ENCODE measurements around the gene TLDC2. TPM values are rescaled to one million over a fixed set of nuclear protein-coding genes. Genes with fewer than 3 reads are reported as not detected.

The TLDC2 gene
- total RNA-seq, 3 donors from 2014 or later = 11.6 to 35.0 (median 30.0) TPM

DNA sequence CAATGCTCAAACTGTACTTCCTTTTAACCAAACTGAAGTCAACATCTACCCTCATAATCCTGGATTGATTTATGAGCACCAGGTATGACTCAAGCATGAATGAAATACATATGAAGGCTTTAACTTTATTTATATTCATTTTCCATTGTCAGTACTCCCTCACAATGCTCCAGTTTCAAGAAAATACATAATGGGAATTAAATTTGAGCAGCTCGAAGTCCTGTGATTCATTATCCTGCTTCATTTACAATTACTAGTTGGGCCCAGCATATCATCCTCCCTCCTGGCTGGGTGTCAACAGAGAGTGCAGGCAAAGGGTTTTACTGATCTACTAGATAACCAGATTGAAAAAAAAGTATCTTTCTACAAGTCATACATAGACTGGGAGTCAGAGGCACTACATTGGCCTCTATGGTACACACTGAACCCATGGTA is 65.5 kb downstream of the TLDC2 start:
- Histone ChIP-seq H3K4me3 (no peak overlapping the region), H3K36me3 (ENCODE audit: low read depth) (no peaks in the 10 kb centered on the region), H3K4me1 (ENCODE audit: low read depth) (peaks cover 17% of the 10 kb centered on the region), H3K9me3 (no peaks in the 10 kb centered on the region)
- DNase-seq (no peak), ATAC-seq (peak; percentile 69)
- TF ChIP-seq, protein P1, sequence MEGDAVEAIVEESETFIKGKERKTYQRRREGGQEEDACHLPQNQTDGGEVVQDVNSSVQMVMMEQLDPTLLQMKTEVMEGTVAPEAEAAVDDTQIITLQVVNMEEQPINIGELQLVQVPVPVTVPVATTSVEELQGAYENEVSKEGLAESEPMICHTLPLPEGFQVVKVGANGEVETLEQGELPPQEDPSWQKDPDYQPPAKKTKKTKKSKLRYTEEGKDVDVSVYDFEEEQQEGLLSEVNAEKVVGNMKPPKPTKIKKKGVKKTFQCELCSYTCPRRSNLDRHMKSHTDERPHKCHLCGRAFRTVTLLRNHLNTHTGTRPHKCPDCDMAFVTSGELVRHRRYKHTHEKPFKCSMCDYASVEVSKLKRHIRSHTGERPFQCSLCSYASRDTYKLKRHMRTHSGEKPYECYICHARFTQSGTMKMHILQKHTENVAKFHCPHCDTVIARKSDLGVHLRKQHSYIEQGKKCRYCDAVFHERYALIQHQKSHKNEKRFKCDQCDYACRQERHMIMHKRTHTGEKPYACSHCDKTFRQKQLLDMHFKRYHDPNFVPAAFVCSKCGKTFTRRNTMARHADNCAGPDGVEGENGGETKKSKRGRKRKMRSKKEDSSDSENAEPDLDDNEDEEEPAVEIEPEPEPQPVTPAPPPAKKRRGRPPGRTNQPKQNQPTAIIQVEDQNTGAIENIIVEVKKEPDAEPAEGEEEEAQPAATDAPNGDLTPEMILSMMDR (IDR thresholded peaks at IDR 0.05) = no peak
- intact Hi-C loops (cut with DNase I, micrococcal nuclease) = no loop called here

Other genes starting within 250 kb of the TLDC2 start
- 1 to 10 TPM; 1.5 to 1.6 (median 1.6) TPM for gene SLA2, start 229.9 kb upstream of the TLDC2 start, total RNA-seq
- gene NDRG3, start 130.0 kb upstream of the TLDC2 start, total RNA-seq = 10 to 100 TPM; 23.5 to 50.9 (median 26.1) TPM
- gene DSN1, start 102.4 kb upstream of the TLDC2 start, total RNA-seq = 10 to 100 TPM in 1 of 3 donors, 1 to 10 TPM in 2; 7.8 to 11.3 (median 7.9) TPM
- gene SAMHD1, start 75.6 kb downstream of the TLDC2 start, total RNA-seq = 100 to 1,000 TPM in 1 of 3 donors, 10 to 100 TPM in 2; 24.1 to 110 (median 48.6) TPM
- 1 to 10 TPM; 5.8 to 7.6 (median 6.6) TPM for gene RBL1, start 219.9 kb downstream of the TLDC2 start, total RNA-seq